ENCODE data around the gene PDE4D.
"Not testable (repeated sequence)": the region's sequence is repeated elsewhere in the genome, so short reads cannot be mapped to it uniquely, and the experiment has no call there.

Gene PDE4D

GRCh38 chr5:59317774-59318205 is 575.7 kb downstream of the PDE4D start:
- DNase-seq (ENCODE audit: low read depth in 1 of 2, low spot score in 1 of 2), result no peak
- H3K27ac ChIP-seq (replicated peaks), result no peak overlapping the region

GRCh38 chr5:59317023-59317773 is 576.3 kb downstream of the PDE4D start:
- Histone ChIP-seq H3K27ac (replicated peaks) (no peak overlapping the region), H3K27me3 (ENCODE audit: insufficient read depth, poor library complexity, severe bottlenecking) (no peaks in the 10 kb centered on the region), H3K4me3 (replicated peaks; ENCODE audit: insufficient read depth, low read length) (no peak overlapping the region)
- DNase-seq (ENCODE audit: low read depth in 1 of 2, low spot score in 1 of 2), result no peak
- TF ChIP-seq CTCF (IDR thresholded peaks at IDR 0.05; ENCODE audit: insufficient read depth, low read length) (no peak), SPI1 (IDR thresholded peaks at IDR 0.05; ENCODE audit: borderline replicate concordance, low read depth) (no peak), POLR2AphosphoS5 (IDR thresholded peaks at IDR 0.05; ENCODE audit: low read depth) (no peak), GABPA (IDR thresholded peaks at IDR 0.05; ENCODE audit: low read depth) (no peak)
- TF ChIP-seq, protein P1, sequence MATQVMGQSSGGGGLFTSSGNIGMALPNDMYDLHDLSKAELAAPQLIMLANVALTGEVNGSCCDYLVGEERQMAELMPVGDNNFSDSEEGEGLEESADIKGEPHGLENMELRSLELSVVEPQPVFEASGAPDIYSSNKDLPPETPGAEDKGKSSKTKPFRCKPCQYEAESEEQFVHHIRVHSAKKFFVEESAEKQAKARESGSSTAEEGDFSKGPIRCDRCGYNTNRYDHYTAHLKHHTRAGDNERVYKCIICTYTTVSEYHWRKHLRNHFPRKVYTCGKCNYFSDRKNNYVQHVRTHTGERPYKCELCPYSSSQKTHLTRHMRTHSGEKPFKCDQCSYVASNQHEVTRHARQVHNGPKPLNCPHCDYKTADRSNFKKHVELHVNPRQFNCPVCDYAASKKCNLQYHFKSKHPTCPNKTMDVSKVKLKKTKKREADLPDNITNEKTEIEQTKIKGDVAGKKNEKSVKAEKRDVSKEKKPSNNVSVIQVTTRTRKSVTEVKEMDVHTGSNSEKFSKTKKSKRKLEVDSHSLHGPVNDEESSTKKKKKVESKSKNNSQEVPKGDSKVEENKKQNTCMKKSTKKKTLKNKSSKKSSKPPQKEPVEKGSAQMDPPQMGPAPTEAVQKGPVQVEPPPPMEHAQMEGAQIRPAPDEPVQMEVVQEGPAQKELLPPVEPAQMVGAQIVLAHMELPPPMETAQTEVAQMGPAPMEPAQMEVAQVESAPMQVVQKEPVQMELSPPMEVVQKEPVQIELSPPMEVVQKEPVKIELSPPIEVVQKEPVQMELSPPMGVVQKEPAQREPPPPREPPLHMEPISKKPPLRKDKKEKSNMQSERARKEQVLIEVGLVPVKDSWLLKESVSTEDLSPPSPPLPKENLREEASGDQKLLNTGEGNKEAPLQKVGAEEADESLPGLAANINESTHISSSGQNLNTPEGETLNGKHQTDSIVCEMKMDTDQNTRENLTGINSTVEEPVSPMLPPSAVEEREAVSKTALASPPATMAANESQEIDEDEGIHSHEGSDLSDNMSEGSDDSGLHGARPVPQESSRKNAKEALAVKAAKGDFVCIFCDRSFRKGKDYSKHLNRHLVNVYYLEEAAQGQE (IDR thresholded peaks at IDR 0.05; ENCODE audit: insufficient replicate concordance, low read depth), result no peak

More at GRCh38 chr5:59317774-59318205, 575.7 kb downstream of the PDE4D start:
- TF ChIP-seq POLR2AphosphoS5 (IDR thresholded peaks at IDR 0.05; ENCODE audit: low read depth) (no peak), CTCF (IDR thresholded peaks at IDR 0.05; ENCODE audit: insufficient read depth, low read length) (no peak), GABPA (IDR thresholded peaks at IDR 0.05; ENCODE audit: low read depth) (no peak), SPI1 (IDR thresholded peaks at IDR 0.05; ENCODE audit: borderline replicate concordance, low read depth) (no peak)
- TF ChIP-seq, protein P1 (IDR thresholded peaks at IDR 0.05; ENCODE audit: insufficient replicate concordance, low read depth), result no peak
- H3K4me3 ChIP-seq (replicated peaks; ENCODE audit: insufficient read depth, low read length), result no peak overlapping the region
- H3K27me3 ChIP-seq (ENCODE audit: insufficient read depth, poor library complexity, severe bottlenecking), result no peaks in the 10 kb centered on the region

GRCh38 chr5:59312223-59312622 is 581.3 kb downstream of the PDE4D start:
- no peak for DNase-seq (ENCODE audit: low read depth in 1 of 2, low spot score in 1 of 2)

GRCh38 chr5:59308685-59309084 is 584.8 kb downstream of the PDE4D start:
- not testable (repeated sequence) for H3K27me3 ChIP-seq (ENCODE audit: insufficient read depth, poor library complexity, severe bottlenecking); H3K4me3 ChIP-seq (replicated peaks; ENCODE audit: insufficient read depth, low read length); DNase-seq (ENCODE audit: low read depth in 1 of 2, low spot score in 1 of 2); H3K27ac ChIP-seq (replicated peaks)

More at GRCh38 chr5:59312223-59312622, 581.3 kb downstream of the PDE4D start:
- TF ChIP-seq, protein P1 (IDR thresholded peaks at IDR 0.05; ENCODE audit: insufficient replicate concordance, low read depth), result no peak
- TF ChIP-seq SPI1 (IDR thresholded peaks at IDR 0.05; ENCODE audit: borderline replicate concordance, low read depth) (no peak), POLR2AphosphoS5 (IDR thresholded peaks at IDR 0.05; ENCODE audit: low read depth) (no peak)
- Histone ChIP-seq H3K27me3 (ENCODE audit: insufficient read depth, poor library complexity, severe bottlenecking) (no peaks in the 10 kb centered on the region), H3K27ac (replicated peaks) (no peak overlapping the region), H3K4me3 (replicated peaks; ENCODE audit: insufficient read depth, low read length) (no peak overlapping the region)

DNA sequence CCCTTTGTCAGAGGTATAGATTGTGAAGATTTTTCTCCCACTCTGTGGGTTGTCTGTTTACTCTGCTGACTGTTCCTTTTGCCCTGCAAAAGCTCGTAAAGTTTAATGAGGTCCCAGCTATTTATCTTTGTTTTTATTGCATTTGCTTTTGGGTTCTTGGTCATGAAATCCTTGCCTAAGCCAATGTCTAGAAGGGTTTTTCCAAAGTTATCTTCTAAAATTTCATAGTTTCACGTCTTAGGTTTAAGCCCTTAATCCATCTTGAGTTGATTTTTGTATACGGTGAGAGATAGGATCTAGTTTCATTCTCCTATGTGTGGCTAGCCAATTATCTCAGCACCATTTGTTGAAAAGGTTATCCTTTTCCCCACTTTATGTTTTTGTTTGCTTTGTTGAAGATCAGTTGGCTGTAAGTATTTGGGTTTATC is 590.2 kb downstream of the PDE4D start:
- not testable (repeated sequence) for H3K27me3 ChIP-seq (ENCODE audit: insufficient read depth, poor library complexity, severe bottlenecking); DNase-seq (ENCODE audit: low read depth in 1 of 2, low spot score in 1 of 2); H3K27ac ChIP-seq (replicated peaks)

GRCh38 chr5:59302509-59302908 is 591.0 kb downstream of the PDE4D start:
- H3K27me3 ChIP-seq (ENCODE audit: insufficient read depth, poor library complexity, severe bottlenecking); DNase-seq (ENCODE audit: low read depth in 1 of 2, low spot score in 1 of 2); H3K27ac ChIP-seq (replicated peaks); H3K4me3 ChIP-seq (replicated peaks; ENCODE audit: insufficient read depth, low read length): not testable (repeated sequence)

More for the DNA sequence above, 590.2 kb downstream of the PDE4D start:
- not testable (repeated sequence) for H3K4me3 ChIP-seq (replicated peaks; ENCODE audit: insufficient read depth, low read length)
